Thoracic aorta (tissue), 2 donors: Measurements from ENCODE around the gene PPFIA3. TPM values are rescaled to one million over a fixed set of nuclear protein-coding genes. Genes with fewer than 3 reads are reported as not detected.
A peak's percentile ranks its signal among the peaks of the same experiment; 100 is the strongest.

ENCODE experiments used
- ATAC-seq: fragments of 150-250 bp; one replicate; pipeline ENCODE4 v1.8.0; 2017; ENCODE audit warnings: low read depth; ENCODE audit not compliant: insufficient number of reproducible peaks, low FRiP score
- DNase-seq: peaks from one replicate; pipeline ENCODE4 v3.0.0-alpha.2; 2020; ENCODE audit warnings: low spot score
- H3K27ac ChIP-seq, 2 donors: fragments of 200-600 bp; sonication (generic); 1 replicate in 1 of 2; 2 replicates in 1 of 2; pipeline ENCODE4 v1.5.1; 2016; ENCODE audit warnings: mild to moderate bottlenecking in 2 of 2, moderate library complexity in 2 of 2
- H3K27me3 ChIP-seq: fragments of 200-600 bp; sonication (generic); replicated peaks from 2 replicates; pipeline ENCODE4 v1.6.0; 2016; ENCODE audit warnings: mild to moderate bottlenecking; ENCODE audit not compliant: insufficient read depth
- H3K36me3 ChIP-seq: fragments of 200-600 bp; sonication (generic); one replicate; pipeline ENCODE4 v1.5.1; 2016
- H3K4me1 ChIP-seq, 2 donors: fragments of 200-600 bp; sonication (generic); 1 replicate in 1 of 2; 2 replicates in 1 of 2; pipeline versions ENCODE4 v1.5.1 to v1.6.0; 2016; ENCODE audit warnings: low read depth in 2 of 2, mild to moderate bottlenecking in 1 of 2; ENCODE audit not compliant: control insufficient read depth in 1 of 2
- H3K4me3 ChIP-seq: fragments of 200-600 bp; sonication (generic); 2 replicates; pipeline ENCODE4 v1.5.1; 2016; ENCODE audit warnings: mild to moderate bottlenecking
- H3K9me3 ChIP-seq: fragments of 200-600 bp; sonication (generic); 2 replicates; pipeline ENCODE4 v1.5.1; 2016
- total RNA-seq, 2 donors: library from RNA; depleted of rRNA; stranded (reverse); fragments of >200 nt; gene quantifications; one replicate each; pipeline versions ENCODE4 v1.1.0 to v1.2.3, GENCODE V29; 2016
- TF ChIP-seq, protein P1 (sequence below): fragments of 200-600 bp; sonication (generic); IDR thresholded peaks from one replicate; pipeline ENCODE4 v1.5.1; 2019; ENCODE audit warnings: antibody characterized with exemption

Gene PPFIA3
- total RNA-seq, 2 donors from 2014 or later = 2.7 to 5.0 TPM

DNA sequence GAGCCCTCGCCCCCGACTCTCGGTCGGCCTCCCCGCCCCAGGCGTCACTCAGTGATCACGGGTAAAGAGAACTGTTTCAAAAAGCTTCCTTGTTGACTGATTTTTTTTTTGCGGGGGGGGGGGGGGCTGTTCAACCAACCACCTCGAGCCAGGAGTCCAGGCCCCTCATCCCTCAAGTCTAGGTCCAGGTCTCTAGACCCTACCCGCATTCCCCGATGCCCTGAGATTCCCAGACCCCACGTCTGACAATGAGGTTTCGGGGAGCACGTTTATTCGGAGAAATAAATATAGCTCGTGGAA is 31.6 kb downstream of the PPFIA3 start:
- no peak for DNase-seq
- ATAC-seq = no peak
- TF ChIP-seq, protein P1, sequence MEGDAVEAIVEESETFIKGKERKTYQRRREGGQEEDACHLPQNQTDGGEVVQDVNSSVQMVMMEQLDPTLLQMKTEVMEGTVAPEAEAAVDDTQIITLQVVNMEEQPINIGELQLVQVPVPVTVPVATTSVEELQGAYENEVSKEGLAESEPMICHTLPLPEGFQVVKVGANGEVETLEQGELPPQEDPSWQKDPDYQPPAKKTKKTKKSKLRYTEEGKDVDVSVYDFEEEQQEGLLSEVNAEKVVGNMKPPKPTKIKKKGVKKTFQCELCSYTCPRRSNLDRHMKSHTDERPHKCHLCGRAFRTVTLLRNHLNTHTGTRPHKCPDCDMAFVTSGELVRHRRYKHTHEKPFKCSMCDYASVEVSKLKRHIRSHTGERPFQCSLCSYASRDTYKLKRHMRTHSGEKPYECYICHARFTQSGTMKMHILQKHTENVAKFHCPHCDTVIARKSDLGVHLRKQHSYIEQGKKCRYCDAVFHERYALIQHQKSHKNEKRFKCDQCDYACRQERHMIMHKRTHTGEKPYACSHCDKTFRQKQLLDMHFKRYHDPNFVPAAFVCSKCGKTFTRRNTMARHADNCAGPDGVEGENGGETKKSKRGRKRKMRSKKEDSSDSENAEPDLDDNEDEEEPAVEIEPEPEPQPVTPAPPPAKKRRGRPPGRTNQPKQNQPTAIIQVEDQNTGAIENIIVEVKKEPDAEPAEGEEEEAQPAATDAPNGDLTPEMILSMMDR = no peak
- Histone ChIP-seq H3K27ac (peak overlapping the region; percentile 60 to 69), H3K4me1 (peaks cover 19 to 36% of the 10 kb centered on the region in 2 donors), H3K36me3 (no peaks in the 10 kb centered on the region), H3K4me3 (peak overlapping the region; percentile 79), H3K27me3 (no peaks in the 10 kb centered on the region), H3K9me3 (no peaks in the 10 kb centered on the region)

DNA sequence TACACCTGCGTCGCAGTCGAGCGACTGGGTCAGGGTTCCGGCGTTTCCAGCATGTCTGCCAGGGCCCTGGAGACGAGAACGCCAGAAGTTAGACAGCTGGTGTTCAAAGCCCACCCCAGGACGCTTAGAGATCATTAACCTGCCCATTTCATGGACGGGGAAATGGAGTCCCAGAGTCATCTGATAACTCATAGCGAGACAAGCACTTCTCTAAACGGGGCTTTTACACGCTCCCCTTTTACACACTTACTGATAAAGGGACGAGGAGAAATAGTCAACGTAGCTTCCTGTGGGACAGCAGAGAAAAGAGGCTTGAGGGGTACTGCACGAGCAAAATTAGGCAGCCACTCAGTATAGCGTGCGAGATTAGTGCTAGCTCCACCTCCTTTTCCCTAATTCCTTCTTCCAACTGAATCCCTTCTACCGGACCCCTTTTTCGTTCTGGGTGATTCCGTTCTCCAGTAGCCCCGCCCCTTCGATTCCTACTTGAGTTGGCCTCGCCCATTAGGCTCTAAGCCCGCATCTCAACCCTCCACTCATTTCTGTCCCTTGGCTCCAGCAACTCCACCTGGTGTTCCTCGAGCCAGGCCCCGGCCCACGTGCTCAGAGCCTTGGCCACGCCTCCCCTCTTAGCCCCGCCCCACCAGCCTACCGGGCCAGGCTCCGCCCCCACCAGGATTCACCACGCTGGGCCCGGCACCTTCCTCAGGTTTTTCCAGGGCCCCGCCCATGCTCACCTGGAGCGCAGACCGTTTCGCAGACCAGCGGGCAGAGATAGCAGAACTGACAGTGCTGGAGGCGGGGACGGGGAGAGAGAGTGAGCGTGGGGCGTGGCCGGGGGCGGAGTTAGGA is 32.1 kb downstream of the PPFIA3 start:
- Histone ChIP-seq H3K36me3 (no peaks in the 10 kb centered on the region), H3K4me3 (peak overlapping the region; percentile 79), H3K27ac (peak overlapping the region; percentile 60 to 69), H3K27me3 (no peaks in the 10 kb centered on the region), H3K4me1 (peaks cover 19 to 32% of the 10 kb centered on the region in 2 donors), H3K9me3 (no peaks in the 10 kb centered on the region)
- ATAC-seq = no peak
- TF ChIP-seq, protein P1 = no peak
- no peak for DNase-seq

DNA sequence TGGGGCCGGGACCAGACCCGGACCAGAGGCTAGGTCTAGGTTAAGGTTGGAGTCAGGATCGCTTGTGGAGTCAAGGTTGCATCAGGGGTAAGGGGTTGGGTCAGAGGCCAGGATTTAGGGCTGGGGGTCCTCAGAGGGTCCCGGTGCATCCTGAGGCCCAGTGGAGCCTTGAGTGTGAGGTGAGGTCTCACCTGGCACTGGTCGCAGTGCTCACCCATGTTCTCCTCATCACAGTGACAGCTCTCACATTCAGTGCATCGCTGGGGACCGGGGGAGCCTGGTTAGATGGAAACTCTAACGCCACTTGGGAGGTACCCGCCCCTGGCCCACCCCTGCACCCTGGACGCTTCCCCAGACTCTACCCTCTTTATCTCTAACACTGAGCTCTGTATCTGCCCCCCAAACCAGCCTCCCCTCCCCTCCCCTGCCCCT is 32.8 kb downstream of the PPFIA3 start:
- H3K4me1 ChIP-seq = peaks cover 19 to 31% of the 10 kb centered on the region in 2 donors
- H3K4me3 ChIP-seq = no peak overlapping the region
- DNase-seq (no peak), ATAC-seq (no peak)
- peak overlapping the region in 1 of 2 donors; percentile 60 for H3K27ac ChIP-seq
- no peaks in the 10 kb centered on the region for H3K27me3 ChIP-seq
- H3K9me3 ChIP-seq = no peaks in the 10 kb centered on the region
- TF ChIP-seq, protein P1 = no peak
- no peaks in the 10 kb centered on the region for H3K36me3 ChIP-seq

DNA sequence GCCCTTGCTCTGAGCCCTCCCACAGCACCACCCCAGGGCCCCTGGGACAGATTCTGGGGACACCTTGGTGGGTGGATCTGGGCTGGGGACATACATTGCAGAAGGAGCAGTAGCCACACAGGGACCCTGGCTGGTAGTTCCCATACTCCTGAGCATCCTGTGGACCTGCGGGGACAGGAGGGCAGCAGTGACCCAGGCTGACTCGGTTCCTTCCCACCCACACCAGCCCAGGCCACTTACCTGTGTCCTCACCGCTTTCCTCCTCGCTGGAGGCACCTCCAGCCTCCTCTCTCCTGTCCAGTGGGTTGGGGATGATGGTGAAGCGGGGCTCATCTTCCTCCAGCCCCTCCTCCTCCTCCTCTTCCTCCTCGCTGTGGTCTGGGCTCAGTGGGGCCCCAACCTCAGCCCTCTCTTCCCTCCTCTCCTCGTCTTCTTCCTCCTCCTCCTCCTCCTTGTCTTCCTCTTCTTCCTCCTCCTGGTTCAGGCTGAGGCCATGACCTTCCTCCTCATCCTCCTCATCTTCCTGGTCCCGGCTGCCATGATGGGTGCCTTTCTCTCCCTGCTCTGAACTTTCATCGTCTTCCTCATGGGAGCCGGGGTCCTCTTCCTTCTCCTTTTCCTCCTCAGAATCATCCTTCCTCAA is 33.9 kb downstream of the PPFIA3 start:
- Histone ChIP-seq H3K27me3 (no peaks in the 10 kb centered on the region), H3K4me1 (peaks cover 20 to 34% of the 10 kb centered on the region in 2 donors), H3K27ac (no peak overlapping the region), H3K9me3 (no peaks in the 10 kb centered on the region), H3K36me3 (no peaks in the 10 kb centered on the region), H3K4me3 (no peak overlapping the region)
- ATAC-seq (no peak), DNase-seq (no peak)
- TF ChIP-seq, protein P1 = no peak

DNA sequence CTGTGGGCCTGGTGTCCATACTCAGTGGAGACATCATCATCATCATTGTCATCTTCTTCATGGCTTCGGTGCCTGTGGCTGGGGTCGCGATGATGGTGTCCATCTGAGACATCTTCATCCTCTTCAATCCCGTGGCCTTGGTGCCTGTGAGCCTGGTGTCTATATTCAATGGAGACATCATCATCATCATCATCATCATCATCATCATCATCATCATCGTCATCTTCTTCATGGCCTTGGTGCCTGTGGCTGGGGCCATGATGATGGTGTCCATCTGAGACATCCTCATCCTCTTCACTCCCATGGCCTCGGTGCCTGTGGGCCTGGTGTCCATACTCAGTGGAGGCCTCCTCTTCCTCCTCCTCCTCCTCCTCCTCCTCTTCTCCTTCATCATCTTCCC is 34.9 kb downstream of the PPFIA3 start:
- TF ChIP-seq, protein P1 = no peak
- Histone ChIP-seq H3K36me3 (no peaks in the 10 kb centered on the region), H3K27me3 (no peaks in the 10 kb centered on the region), H3K27ac (peak overlapping the region; percentile 27 to 67), H3K4me3 (no peak overlapping the region), H3K4me1 (peaks cover 16 to 34% of the 10 kb centered on the region in 2 donors), H3K9me3 (no peaks in the 10 kb centered on the region)
- no peak for ATAC-seq
- no peak for DNase-seq
